Kidney epithelial cell (primary cell): ENCODE results near the gene POLA2. TPM values are rescaled to one million over a fixed set of nuclear protein-coding genes. Genes with fewer than 3 reads are reported as not detected.

Source experiments
- DNase-seq: peaks from one replicate; pipeline ENCODE4 v3.0.0-alpha.2; 2010; ENCODE audit warnings: low read depth
- H3K27me3 ChIP-seq: 2 replicates; pipeline ENCODE4 v1.6.0; 2011; ENCODE audit warnings: low read length; ENCODE audit not compliant: control insufficient read depth, insufficient read depth
- H3K36me3 ChIP-seq: 2 replicates; pipeline ENCODE4 v1.5.1; 2011; ENCODE audit warnings: low read length; ENCODE audit not compliant: control insufficient read depth, insufficient read depth
- H3K4me3 ChIP-seq: 2 replicates; pipeline ENCODE4 v1.5.1; 2011; ENCODE audit warnings: low read depth, mild to moderate bottlenecking, control low read depth, low read length
- total RNA-seq: library from RNA; depleted of rRNA; stranded (reverse); fragments of >200 nt; gene quantifications from 2 replicates; pipeline ENCODE4 v1.2.3, GENCODE V29; 2015
- TF ChIP-seq, protein P1 (sequence below): IDR thresholded peaks from 2 replicates; pipeline ENCODE4 v1.5.1; 2011; ENCODE audit warnings: mild to moderate bottlenecking, moderate library complexity, low read length, control low read depth, inconsistent platforms; ENCODE audit not compliant: insufficient read depth, poor library complexity, severe bottlenecking

POLA2 gene
- total RNA-seq, 1 donor from 2014 or later = 11.5 TPM

DNA sequence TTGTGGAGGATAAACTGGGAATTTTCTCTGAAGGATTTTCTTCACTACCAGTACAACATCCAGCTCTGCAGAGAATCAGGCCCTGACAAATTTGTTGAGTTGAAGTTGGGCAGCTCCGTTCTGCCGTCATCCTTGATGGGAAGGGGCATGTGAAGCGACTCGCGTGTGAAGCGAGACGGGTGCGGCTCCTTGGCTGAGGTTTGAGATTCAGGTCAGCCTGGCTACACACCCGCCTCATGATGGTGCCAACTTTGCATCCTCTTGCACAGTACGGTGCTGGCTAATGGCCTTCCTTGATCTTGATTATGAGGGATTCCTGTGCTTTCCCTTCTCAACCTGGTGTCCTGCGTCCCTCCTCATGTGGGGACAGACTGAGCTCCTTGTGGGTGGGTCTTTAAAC, 33.2 kb downstream of the POLA2 start:
- TF ChIP-seq, protein P1, sequence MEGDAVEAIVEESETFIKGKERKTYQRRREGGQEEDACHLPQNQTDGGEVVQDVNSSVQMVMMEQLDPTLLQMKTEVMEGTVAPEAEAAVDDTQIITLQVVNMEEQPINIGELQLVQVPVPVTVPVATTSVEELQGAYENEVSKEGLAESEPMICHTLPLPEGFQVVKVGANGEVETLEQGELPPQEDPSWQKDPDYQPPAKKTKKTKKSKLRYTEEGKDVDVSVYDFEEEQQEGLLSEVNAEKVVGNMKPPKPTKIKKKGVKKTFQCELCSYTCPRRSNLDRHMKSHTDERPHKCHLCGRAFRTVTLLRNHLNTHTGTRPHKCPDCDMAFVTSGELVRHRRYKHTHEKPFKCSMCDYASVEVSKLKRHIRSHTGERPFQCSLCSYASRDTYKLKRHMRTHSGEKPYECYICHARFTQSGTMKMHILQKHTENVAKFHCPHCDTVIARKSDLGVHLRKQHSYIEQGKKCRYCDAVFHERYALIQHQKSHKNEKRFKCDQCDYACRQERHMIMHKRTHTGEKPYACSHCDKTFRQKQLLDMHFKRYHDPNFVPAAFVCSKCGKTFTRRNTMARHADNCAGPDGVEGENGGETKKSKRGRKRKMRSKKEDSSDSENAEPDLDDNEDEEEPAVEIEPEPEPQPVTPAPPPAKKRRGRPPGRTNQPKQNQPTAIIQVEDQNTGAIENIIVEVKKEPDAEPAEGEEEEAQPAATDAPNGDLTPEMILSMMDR = no peak
- no peak for DNase-seq
- Histone ChIP-seq H3K4me3 (no peak overlapping the region), H3K27me3 (no peaks in the 10 kb centered on the region), H3K36me3 (no peaks in the 10 kb centered on the region)

DNA sequence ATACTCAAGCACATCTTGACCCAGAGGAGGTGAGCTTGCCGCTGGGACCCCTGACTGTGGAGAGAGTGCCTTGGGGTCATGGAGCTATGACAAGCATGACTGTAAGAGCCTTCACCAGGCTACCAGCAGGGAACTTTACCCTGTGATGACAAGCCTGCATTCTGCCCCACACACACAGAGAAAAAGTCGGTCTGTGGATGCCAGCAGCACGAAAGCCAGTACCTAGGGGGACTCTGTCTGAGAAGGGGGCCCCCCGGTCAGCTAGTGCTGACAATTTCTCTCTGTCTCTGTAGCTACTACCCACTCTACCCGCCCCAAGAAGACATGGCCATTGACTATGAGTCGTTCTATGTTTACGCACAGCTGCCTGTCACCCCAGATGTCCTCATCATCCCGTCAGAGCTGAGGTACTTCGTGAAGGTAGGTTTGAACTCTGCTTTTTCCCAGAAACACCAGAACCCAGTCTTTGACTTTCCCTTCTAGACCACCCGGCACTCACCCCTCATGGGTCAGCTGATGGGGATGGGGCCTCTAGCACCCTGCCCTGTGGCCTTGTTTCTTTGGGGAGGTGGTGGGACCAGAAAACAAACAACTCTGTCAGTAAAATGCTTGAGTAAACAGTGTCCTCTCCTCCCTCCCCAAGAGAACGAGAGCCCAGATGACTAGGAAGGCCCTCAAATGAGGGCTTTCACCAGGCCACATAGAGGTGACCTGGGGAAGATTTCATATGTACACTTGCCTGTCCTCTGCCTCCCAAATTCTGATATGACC, 34.0 kb downstream of the POLA2 start:
- Histone ChIP-seq H3K27me3 (no peaks in the 10 kb centered on the region), H3K36me3 (no peaks in the 10 kb centered on the region), H3K4me3 (no peak overlapping the region)
- no peak for DNase-seq
- TF ChIP-seq, protein P1 = no peak

DNA sequence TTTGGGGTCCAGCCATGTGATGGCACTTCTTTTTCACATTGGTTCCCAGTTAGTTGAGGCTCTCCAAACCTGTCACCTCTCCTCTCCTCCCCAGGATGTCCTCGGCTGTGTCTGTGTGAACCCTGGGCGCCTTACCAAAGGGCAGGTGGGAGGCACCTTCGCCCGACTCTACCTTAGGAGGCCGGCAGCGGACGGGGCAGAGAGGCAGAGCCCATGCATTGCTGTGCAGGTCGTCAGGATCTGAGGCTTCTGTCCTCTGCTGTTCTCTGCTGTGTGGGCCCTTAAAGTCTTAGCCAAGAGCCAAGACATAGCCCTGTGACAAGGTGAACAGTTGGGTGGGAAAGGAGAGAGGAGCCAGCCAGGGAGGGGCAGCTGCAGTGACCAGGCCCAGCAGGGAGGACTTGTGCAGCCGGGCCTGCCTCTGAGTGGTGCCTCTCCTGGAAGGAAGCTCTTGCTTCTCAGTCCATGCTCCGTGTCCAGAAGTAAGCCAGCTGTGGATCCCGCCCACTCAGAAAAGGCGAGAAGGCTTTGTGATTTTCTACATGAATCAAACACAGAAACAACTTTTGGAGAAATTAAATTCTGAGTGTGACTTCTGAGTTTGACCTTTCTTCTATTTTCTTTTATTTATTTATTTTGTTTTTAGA, 35.4 kb downstream of the POLA2 start:
- TF ChIP-seq, protein P1 = no peak
- Histone ChIP-seq H3K27me3 (no peaks in the 10 kb centered on the region), H3K4me3 (no peak overlapping the region), H3K36me3 (no peaks in the 10 kb centered on the region)
- DNase-seq = no peak

DNA sequence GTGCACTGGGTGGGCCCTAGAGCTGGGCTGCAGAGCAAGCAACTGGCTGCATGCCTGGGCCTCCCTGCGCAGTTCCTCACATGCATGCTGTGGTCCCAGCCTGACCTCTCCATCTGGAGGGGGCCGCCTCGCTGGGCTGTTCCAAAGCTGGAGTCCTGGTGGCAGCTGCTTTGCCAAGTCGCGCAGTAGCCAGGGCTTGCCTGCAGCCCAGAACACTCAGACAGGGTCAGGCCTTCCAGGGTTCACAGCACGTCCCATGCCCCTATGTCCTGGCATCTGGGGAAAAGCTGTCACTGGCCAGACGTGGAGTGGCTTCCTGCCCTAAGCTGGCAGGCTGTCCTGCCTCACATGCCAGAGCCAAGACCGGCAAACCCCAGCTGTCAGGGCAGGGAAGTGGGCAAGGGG, 36.4 kb downstream of the POLA2 start:
- Histone ChIP-seq H3K27me3 (no peaks in the 10 kb centered on the region), H3K36me3 (no peaks in the 10 kb centered on the region), H3K4me3 (no peak overlapping the region)
- TF ChIP-seq, protein P1 = no peak
- DNase-seq = no peak

DNA sequence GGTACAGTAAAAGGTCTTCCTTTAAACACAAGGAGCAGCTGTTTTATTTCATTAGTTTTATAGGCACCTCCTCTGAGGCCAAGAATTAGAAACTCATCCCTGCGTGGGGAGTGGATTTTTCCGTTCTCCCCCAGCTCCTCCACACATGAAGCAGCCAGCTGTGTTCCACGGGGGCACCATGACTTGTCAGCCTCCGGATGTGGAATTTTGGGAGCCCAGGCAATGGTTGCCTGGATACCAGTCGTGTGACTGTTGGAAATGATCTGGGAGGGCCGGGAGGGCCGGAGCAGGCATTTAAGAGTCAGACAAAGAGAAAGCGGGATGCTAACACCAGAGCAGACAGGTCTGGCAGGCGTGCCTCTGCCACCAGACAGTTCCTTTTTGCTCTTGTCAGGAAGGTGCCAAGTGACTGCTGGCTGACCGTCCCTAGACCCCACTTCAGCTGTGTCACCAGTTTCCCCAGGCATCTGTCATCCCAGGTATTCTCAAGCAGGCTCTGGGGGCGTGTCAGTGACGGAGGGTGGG, 37.0 kb downstream of the POLA2 start:
- no peak for DNase-seq
- TF ChIP-seq, protein P1 = no peak
- Histone ChIP-seq H3K36me3 (no peaks in the 10 kb centered on the region), H3K4me3 (no peak overlapping the region), H3K27me3 (no peaks in the 10 kb centered on the region)
